ENCODE data around the gene THSD4. TPM values are rescaled to one million over a fixed set of nuclear protein-coding genes. Genes with fewer than 3 reads are reported as not detected.

The THSD4 gene
- total and polyA plus RNA-seq, 2 of the 4 experiments (the other 2 are of a cell fraction) = 25.5 to 31.1 TPM

- no peak overlapping the region for H2AK9ac ChIP-seq (replicated peaks; ENCODE audit: low read depth, low read length, poor library complexity)
- peak; percentile 89 for ATAC-seq (ENCODE audit: low read depth)
- intact Hi-C loops (cut with micrococcal nuclease) = loop anchor here (5.0 kb wide), 1 partner anchor 38 kb away; no protein-coding TSS in a partner anchor
- H2AK5ac ChIP-seq (ENCODE audit: low read depth, low read length) = 0 out of 2 replicates have a peak overlapping the region, but pooled peaks have one; percentile 81
- no peak overlapping the region for H3K56ac ChIP-seq (ENCODE audit: extremely low read depth, insufficient read depth, low read length)
- peak overlapping the region; percentile 66 for H2BK20ac ChIP-seq (ENCODE audit: low read depth, low read length)
- dilution Hi-C loops (cut with HindIII; ENCODE audit: low sequenced_read_pairs, unreplicated experiment) = no loop called here
- ChIA-PET POLR2A (ENCODE audit: unreplicated experiment) (interaction anchor here (0.6 kb wide), 1 partner anchor 214 kb away, joined by 3 read pairs; no protein-coding TSS in a partner anchor), CTCF (interaction anchor here (1.1 kb wide), 1 partner anchor 69 kb away, joined by 3 read pairs; no protein-coding TSS in a partner anchor)
- no peak overlapping the region for H3K4me3 ChIP-seq (ENCODE audit: insufficient read depth, low read depth, low read length)
- peak overlapping the region; percentile 38 for H3K27ac ChIP-seq (ENCODE audit: insufficient read depth, low read length)
- in situ Hi-C loops (cut with MboI; ENCODE audit: low sequenced_read_pairs) = no loop called here
- H2BK120ac ChIP-seq (ENCODE audit: low read depth, low read length) = peak overlapping the region; percentile 73; the same call in 1 of the 2 replicates
- H4K91ac ChIP-seq (ENCODE audit: insufficient read depth, low read depth, low read length) = peak overlapping the region; percentile 79; the same call in 1 of the 2 replicates
- H4K20me1 ChIP-seq (ENCODE audit: insufficient read depth, low read length) = no peaks in the 10 kb centered on the region
- H3K9me1 ChIP-seq (ENCODE audit: insufficient read depth, low read length) = peaks cover 9% of the 10 kb centered on the region
- peaks cover 15% of the 10 kb centered on the region for H3K4me1 ChIP-seq (ENCODE audit: control insufficient read depth, insufficient read depth, low read length)
- peak overlapping the region; percentile 84; the same call in 1 of the 2 replicates for H3K4ac ChIP-seq (ENCODE audit: low read depth, low read length)
- WGBS, 2 experiments (ENCODE audit: extremely low coverage in 2 of 2, insufficient read length in 1 of 2) = no CpG with 5 or more reads among the region's 1 CpG
- H3K4me2 ChIP-seq (ENCODE audit: low read depth, low read length) = no peak overlapping the region
- no peaks in the 10 kb centered on the region for H3K36me3 ChIP-seq (ENCODE audit: control insufficient read depth, insufficient read depth, low read length)
- peak overlapping the region; percentile 46; the same call in 1 of the 3 replicates for H2BK15ac ChIP-seq (ENCODE audit: low read depth, low read length)
- peak overlapping the region; percentile 34 for H3K14ac ChIP-seq (replicated peaks; ENCODE audit: low read depth, low read length)
- H3K27me3 ChIP-seq (ENCODE audit: control insufficient read depth, insufficient read depth, low read length) = no peaks in the 10 kb centered on the region
- no peaks in the 10 kb centered on the region for H3K9me3 ChIP-seq (ENCODE audit: control insufficient read depth, insufficient read depth, low read length)
- no TSS peak for BruUV-seq (replicated peaks)
- peak overlapping the region; percentile 10; the same call in 1 of the 2 replicates for H3K18ac ChIP-seq (ENCODE audit: low read depth, low read length)
- DNase-seq = peak; percentile 96
- peak overlapping the region; percentile 53; the same call in 1 of the 2 replicates for H3K23ac ChIP-seq (ENCODE audit: low read depth, low read length)
- no peak overlapping the region for H3K9ac ChIP-seq (ENCODE audit: low read depth, low read length)
- TF ChIP-seq FOS (IDR thresholded peaks at IDR 0.05; ENCODE audit: low read depth, low read length) = no peak; the same call in 1 of the 2 replicates
- TF ChIP-seq RFX5 (IDR thresholded peaks at IDR 0.05; ENCODE audit: low read depth, low read length) = no peak
- peak; percentile 90 for TF ChIP-seq USF2 (IDR thresholded peaks at IDR 0.05; ENCODE audit: low read depth, low read length)
- TF ChIP-seq CEBPB (IDR thresholded peaks at IDR 0.05; ENCODE audit: low read depth, low read length) = peak; percentile 78
- no peak for TF ChIP-seq SMC3 (IDR thresholded peaks at IDR 0.05; ENCODE audit: low read depth, low read length)
- no peak overlapping the region for H2AFZ ChIP-seq (replicated peaks; ENCODE audit: low read length, poor library complexity)
- no peaks in the 10 kb centered on the region for H3K79me1 ChIP-seq (ENCODE audit: low read depth in 1 of 2, low read length in 2 of 2)
- peak overlapping the region; percentile 76 for H2BK5ac ChIP-seq (ENCODE audit: low read depth, low read length, poor library complexity, severe bottlenecking)
- peak overlapping the region; percentile 23 to 78 for H4K8ac ChIP-seq (ENCODE audit: low read depth in 2 of 2, low read length in 2 of 2)
- peak overlapping the region; percentile 14; the same call in 1 of the 2 replicates for H4K5ac ChIP-seq (ENCODE audit: low read depth, low read length)
Measured at GRCh38 chr15:71080705-71081104, 34.6 kb upstream of the THSD4 start.

Data from IMR-90 (cell line).